Measurements from ENCODE around the gene MAP4K2.
"Not testable (repeated sequence)": the region's sequence is repeated elsewhere in the genome, so short reads cannot be mapped to it uniquely, and the experiment has no call there.

The MAP4K2 gene

DNA sequence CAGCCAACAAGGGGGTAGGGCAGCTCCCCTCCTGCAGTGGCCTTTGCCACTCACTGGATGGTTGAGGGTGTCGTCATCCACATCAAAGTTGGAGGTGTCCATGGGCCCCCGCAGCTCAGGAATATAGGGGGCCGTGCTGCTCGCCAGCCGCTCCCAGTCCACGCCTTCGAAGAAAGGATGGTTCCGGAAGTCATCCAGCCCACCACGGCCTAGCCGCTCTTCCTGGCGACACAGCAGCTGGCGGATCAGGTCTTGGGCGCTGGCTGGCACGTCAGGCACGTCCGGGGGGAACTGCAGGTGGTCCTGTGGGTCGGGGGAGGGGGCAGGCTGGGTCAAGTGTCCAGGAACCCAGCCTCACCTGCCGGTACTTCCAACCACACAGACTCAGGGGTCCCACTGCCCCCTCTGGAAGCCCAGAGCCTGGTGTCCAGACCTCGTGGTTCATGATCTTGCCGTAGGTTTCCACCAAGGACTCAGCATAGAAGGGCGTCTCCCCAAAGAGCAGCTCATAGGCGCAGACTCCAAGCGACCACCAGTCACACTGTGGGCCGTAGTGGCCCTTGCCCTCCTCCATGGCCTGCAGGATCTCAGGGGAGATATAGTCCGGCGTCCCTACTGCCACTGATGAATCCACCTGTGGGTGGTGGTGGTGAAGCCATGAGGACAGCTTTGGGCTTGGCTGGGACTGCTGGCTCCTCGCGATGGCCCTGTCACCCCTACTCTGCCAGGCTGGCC, 35.8 kb upstream of the MAP4K2 start:
- DNase-seq, result no peak

DNA sequence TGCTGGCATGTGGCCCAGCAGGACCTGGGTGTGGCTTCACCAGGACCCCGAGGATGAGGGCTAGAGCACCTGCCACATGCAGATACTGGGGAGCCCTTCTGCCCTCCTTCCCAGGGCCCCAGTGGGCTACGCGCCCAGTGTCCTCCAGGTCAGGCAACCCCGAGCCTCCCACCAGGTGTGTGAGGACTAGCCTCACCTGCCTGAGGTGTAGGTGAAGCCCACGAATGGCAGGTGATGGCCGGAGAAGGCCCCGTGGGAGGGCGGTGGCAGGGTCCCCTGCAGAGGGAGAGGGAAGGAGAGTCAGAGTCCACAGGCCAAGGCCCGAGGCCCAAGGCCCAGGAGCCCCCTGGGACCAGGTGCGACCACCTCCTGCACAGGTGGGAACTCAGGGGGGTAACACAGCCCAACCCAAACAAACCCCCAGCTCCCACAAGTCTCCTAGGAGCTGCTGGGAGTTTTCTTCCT, 34.9 kb upstream of the MAP4K2 start:
- no peak for DNase-seq

DNA sequence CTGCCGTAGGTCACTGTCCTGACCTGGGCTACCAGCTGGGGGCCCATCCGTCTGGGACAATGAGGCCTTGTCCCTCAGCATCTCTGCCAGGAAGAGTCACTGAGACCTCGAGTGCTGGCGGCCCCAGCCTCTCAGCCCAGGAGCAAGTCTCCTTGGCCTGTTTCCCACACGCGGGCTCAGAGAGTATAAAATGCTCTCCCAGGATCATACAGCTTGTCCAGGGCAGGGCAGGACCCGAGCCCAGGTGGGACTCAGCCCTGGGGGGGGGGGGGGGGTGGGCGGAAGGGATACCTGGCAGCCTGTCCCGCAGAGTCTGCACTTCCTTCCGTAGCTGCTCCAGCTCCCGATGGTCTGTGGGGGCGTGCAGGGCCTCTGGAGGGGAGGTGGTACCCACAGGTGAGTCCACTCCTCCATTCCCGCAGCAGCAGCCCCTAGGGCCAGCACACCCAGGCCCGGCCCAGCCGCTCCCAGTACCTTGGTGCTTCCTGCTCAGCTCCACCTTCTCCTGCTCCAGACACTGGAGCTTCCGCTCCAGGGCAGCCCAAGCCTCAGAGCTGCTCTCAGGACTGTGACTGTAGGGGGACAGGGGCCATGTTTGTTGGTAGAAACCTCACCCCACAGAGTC, 33.5 kb upstream of the MAP4K2 start:
- DNase-seq, result no peak

DNA sequence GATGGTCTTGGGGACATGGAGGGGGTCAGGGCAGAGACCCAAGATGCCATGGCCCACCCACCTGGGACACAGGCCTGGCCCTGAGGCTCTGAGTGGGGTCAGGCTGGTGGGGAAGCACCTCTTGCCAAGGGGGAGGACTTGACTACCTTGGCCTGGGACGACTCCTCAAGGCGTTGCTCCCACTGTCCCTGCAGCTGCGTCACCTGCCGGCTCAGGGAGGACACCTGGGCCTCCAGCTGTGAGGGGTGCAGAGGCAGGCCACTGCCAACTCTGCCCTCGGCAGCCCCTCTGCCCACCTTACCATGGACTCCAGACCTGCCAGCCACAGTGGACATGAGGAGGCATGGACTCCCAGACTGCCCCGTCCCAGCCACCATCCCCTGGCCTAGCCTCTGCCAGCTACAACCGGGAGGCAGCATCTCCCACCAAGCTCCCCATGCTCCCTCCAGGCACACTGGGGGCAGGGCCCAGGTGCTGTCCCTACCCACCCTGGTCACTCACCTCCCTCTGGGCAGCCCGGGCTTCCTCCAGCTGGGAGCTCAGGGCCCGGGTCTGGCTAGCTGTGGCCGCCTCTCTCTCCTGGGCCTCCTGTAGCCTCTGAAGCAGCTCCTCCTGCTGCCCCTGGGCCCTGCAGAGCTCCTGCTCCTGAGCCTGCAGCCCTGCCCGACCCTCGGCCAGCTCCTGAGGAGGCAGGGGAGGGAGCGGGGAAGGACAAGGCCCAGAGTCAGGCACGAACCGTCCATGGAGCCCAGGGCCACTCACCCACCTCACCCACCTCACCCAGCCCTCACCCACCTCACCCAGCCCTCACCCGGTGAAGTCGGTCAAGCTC, 32.8 kb upstream of the MAP4K2 start:
- no peak for DNase-seq

DNA sequence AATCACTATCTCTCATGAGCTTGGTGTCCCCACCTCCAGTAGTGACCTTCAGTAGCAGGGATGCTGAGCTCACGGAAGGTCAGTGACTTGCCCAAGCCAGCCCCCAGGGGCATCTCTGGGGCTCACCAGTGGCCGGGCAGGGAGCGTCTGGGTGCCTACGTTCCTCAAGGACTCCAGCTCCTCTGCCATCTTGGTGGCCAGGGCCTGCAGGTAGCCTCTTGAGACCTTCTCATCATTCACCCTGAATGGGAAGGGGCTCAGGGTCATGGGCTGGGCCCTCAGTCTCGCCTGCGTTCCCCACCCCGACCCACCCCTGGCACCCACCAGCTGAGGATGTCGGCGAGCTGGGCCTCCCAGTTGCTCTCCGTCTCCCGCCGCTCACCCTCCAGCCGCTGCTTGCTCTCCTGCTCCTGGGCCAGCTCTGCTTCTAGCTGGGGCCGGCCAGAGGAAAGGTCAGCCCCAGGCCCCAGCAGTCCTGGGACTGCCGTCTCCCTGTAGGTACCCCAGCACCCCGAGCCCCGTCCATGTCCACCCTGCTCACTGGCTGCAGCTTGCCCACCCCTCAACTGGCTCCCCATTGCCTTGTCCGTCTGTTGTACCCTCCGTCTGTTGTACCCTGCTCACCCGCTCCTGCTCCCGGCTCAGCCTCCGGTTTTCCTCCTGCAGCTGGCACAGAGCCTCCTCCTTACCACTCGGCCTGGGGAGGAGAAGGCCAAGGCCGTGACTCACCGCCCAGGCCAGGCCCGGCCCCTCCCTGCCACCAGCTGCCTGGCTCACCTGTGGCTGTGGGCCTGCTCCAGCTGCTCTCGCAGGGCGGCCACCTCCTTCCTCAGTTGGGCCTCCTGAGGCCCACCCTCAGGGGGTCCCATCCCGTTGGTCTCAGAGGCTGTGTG, 32.0 kb upstream of the MAP4K2 start:
- no peak for DNase-seq

DNA sequence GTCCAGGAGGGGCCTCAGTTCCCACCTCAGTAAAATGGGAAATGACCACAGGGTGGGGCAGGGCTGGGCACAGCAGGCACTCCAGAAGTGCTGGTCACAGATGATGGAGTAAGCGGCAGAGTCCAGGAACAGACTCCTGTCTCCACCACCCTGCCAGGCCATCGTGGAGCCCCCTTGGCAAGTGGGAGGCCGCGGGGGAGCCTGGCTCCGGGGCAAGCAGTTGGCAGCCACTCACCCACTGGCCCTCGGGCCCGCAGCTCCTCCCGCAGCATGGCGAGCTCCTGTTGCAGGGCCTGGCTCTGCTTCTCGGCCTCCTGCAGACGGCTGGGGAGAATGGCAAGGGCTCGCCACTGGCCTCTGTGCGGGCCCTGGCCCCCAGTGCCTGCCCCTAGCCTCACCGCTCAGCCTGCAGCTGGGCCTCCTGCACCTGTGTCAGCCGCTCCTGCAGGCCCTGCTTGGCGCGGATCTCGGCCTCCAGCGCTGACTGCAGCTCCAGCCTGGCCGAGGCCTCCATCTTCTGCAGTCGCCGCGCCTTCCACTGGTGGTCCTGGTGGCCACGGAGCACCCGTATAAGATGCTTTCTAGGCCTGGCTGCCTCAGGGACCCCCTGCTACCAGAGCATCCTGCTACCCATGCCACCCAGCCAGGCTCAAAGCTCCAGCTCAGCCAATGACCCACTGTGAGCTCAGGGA, 31.2 kb upstream of the MAP4K2 start:
- DNase-seq, result no peak

DNA sequence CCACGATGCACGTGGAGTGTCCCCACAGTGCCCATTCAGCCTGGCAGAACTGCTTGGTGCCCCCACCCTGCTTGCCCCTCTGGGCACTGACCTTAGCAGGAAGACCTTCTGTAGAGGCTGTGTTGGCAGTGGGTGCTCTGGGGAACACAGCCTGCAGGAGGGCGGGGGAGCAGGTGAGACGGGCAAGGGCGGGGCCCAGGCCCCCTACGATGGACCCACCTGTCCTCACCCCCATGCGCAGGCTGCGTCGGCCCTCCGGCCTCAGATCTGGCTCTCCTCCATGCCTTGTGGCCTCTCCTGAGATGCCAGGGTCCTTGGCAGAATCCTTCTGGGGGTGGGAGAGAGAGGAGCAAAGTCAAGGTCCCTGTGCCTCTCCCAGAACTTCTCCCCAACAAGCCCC, 30.5 kb upstream of the MAP4K2 start:
- DNase-seq, result no peak

DNA sequence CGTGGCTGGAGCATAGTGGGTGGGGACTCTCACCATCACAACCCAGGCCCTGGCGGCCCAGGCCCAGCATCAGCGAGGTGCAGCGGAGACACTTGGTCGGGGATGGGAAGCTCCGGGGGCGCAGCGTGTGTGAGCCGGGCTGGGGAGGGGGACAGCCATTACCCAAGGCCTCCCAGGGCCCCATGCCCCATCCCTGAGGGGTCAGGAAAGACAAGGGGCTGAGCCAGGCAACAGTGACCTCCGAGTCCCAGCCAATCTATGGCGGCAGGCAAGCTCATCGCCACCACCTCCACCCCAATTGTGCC, 30.1 kb upstream of the MAP4K2 start:
- no peak for DNase-seq

DNA sequence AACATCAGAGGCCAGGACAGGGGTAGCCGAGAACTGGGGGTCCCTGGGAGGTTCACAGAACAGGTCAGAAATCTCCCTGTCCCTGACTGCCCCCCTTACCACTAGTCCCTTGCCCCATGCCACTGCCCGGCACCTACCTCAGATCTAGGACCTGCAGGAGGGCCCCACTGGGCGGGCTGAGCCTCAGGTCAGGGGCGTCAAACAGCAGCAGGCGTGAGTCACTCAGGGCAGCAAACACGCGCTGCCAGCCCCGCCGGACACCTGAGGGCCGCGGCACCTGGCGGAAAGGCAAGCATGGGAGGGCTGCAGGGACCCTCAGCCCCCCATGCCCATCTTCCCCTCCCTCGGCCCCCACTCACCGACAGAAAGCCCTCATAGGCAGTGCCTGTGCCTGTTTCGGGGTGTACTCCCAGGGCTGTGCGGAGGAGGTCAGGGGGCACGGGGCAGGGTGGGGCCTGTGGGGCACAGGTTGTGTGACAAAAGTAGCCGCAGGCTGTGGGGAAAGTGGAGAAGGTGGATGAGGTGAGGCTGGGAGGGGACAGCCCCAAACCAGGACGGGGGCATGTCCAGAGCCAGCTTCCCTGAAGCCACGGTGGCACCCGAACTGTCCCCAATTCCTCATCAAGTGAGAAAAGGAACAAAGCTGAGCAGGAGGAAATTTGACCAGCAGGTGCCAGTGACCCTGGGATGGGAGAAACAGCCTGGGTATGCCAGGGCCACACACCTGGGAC, 29.6 kb upstream of the MAP4K2 start:
- no peak for DNase-seq

DNA sequence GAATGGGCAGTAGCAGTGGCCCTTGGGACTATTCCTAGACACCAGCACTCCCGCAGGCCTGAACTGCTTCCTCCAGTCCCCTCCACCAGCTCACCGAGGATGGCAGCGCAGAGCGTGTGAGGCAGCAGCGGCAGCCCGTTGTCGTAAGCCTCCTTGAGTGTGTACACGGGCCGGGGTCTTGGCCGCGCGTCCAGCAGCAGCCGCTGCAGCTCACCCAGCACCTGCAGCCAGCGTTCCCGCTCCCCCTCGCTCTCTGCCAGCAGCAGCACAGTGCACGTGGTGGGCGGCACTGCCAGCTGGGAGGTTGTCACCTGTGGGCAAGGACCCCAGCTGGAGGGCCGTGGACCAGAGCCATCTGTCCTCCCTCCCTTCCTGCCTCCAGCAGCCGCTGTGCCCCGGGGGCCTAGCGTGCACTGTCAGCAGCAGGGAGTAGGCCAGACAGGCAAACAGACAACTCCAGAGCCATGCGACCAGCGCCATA, 28.4 kb upstream of the MAP4K2 start:
- DNase-seq, result no peak

DNA sequence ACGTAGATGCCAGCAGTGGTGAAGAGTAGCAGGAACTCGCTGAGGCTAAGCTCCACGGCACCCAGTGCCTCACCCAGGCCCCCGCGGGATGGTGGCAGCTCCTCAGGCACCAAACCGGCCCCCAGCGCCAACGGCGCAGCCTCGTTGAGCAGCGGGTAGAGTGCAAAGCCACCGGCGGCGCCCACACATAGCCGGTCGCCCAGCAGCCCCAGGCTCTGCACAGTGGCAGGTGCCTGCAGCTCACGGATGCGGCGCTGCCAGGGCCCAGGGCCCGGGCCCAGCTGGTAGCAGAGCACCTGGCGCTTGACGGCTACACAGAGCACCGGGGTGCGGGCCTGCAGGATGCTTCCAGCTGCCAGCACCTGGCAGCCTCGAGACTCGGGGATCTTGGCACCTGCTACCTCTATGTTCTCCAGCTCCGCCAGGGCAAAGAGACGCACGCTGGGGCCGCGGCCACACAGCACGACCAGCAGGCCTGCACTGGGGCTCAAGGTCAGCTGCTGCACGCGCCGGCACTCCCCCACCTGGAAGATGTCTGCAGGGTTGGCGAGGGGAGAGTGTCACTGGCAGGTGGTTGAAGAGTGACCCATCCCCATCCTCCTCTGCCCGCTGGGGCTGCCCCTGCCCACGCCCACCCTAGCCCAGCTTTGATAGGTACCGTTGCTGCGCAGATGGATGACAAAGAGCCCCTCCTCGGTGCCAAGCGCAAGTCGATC, 26.7 kb upstream of the MAP4K2 start:
- DNase-seq, result no peak

DNA sequence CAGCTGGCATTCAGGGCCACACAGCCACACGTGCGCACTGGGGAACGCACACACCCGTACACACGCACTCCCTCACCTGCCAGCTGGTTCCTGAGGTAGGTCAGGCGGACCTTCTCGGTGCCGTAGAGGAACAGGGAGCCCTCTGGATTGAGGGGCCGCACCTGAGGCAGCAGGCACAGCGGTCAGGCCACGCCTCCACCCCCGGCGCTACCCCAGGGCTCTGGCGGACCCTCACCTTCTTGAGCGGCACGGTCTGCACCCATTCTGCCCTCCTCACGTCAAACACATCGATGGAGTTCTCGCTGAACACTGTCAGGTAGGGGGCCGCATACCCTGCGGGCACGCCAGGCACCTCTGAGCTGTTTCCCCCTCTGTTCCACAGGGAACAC, 24.4 kb upstream of the MAP4K2 start:
- no peak for DNase-seq

DNA sequence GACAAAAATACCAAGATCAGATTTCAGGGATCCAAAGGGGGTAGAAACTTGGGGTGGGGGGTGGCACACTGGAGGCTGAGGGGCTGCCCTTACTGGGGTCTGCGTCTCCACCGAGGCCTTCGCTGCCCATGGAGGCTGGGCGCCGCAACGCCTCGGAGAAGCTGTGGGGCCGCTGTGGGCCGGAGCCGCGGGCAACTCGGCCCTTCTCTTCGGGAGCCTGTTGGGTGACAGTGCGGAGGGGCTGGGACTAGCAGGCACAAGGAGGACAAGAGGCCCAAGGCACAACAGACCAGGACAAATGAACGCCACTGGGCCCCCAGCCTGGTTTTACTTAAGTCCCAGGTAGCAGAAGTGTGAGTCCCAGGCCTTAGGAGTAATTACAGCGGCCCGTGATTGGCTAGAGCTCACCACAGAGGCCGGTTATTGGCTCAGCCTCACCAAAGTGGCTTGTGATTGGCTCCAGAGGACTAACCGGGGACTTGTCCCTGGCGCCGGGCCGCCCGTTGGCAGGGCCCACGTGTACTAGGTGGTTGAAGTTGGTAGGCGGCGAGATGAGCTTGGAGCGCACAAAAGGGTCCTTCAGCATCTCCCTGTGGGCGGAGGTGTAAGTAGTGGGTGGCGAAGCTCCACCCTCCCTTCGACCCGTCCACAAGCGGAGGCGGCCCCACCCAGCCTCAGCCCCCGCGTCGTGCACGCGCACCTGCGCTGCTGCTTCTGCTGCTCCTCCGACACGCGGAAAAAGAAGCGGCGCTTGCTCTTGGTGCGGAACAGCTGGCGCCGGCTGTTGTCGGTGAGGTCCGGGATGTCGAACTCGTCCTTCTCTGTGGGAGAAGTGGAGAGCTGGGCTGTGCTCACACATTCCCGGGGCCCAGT, 23.8 kb upstream of the MAP4K2 start:
- no peak for DNase-seq

DNA sequence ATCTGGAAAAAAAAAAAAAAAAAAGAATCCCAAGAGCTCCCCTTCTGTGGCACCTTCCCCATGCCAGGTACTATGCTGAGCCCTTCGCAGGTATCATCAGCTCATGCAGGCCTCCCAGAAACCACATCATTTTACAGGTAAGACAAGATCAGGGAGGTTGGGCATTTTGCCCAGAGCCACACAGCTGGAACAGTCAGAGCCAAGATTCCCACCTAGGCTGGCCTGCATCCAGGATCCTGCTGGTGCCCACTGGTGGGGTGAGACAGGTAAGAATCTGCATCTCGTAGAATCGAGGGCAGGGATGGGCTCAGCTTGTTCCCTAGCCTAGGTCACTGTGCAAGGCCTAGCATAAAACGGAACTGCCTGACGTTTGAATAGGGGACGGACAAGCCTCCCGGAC, 23.0 kb upstream of the MAP4K2 start:
- no peak for DNase-seq

DNA sequence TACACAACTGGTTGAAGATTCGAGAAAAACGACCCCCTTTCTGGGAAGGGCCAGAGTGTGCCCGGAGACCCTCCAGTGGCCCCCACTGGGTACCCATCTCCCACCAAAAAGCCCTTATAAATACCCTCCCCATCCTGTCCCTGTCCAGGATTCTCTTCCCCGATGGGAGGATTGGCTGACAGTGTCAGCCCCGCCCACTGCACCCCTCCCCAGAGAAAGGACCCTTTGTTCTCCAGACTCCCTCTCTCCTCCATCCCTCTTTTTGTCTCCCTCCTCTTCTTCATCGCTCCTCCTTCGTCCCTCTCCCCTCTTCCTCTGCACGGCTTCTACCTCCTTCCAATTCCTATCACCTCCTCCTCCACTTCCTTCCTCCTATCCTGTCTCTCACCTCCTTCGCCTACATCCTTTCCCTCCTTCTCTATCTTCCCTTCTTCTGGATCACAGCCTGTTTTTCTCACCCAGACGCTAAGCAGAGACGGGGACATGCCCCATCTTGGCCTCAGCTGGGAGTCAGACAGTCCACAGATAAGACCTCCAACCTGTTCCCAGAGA, 20.6 kb upstream of the MAP4K2 start:
- DNase-seq, result no peak

DNA sequence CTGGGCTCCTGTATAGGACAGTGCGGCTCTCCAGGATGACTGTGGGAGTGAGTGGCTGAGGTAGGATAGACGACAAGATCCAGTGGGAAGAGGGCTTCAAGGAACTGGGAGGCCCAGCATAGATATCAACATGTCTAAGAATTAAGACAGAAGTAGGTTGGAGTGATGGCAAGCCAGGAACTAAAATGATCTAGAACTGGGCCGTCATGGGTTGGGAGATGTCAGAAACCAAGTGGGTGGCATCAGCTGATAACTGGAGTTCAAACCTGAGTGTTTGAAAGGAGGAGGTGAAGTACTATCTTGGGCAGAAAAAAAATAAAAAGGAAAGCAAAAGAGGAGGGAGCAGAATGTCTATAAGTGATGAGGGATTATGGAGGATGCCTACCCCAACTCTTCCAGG, 14.5 kb upstream of the MAP4K2 start:
- DNase-seq, result no peak

DNA sequence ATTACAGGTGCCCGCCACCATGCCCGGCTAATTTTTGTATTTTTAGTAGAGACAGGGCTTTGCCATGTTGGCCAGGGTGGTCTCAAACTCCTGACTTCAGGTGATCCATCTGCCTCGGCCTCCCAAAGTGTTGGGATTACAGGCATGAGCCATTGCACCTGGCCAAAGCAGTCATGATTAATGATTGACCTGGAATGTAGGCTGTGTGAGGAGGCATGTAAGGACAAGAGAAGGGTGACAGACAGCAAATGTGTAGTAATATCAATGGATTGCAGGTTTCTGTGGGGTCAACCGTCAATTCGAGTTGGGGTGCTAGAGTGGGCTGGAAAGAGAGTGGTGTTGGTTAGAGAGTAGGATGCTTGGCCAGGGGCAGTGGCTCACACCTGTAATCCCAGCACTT, 12.4 kb upstream of the MAP4K2 start:
- DNase-seq, result not testable (repeated sequence)

DNA sequence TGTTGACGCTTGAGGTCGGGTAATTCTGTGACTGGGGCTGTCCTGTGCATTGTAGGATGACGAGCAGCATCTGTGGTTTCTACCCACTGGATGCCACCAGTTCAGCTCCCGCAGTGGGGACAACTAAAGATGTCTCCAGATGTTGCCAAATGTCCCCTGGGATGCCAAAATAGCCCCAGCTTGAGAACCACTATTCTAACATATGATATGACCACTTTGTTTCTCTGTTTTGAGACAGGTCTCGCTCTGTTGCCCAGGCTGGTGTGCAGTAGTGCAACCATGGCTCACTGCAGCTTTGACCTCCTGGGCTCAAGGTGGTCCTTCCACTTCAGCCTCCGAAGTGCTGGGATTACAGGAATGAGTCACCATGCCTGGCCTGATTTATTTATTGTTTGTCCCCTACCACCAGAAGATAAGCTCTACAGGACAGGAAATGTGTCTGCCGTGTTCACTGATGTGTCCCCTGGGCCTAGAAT, 11.7 kb upstream of the MAP4K2 start:
- no peak for DNase-seq

DNA sequence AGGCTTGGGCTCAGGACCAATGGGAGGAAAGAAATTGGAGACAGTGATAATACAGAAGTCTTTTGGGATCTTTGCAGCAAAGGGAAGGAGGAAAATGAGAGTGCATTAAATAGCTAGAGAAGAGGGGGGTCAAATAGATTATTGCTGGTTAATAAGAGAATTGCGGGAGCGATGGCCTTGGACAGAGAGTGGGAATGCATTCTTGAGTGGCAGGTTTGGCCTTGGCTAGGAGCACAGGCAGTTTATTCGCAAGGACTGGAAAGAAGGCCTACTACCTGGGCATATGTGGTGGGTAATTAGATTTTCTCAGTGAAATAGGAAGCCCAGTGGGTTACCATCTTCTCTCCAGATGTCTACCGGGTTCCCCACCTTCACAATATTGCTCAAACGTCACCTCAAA, 10.8 kb upstream of the MAP4K2 start:
- no peak for DNase-seq
